Muscle layer of colon (tissue), 2 donors: ENCODE measurements around the gene SELE.

Source experiments
- H3K27ac ChIP-seq: one replicate; pipeline ENCODE4 v1.7.0; 2013; ENCODE audit warnings: low read depth, mild to moderate bottlenecking, low read length, moderate library complexity
- H3K27me3 ChIP-seq, 2 donors: one replicate each; pipeline ENCODE4 v1.7.0; 2013; ENCODE audit warnings: low read length in 2 of 2, mild to moderate bottlenecking in 2 of 2; ENCODE audit not compliant: insufficient read depth in 2 of 2, control insufficient read depth in 1 of 2
- H3K36me3 ChIP-seq: one replicate; pipeline ENCODE4 v1.7.0; 2013; ENCODE audit warnings: mild to moderate bottlenecking, low read length; ENCODE audit not compliant: insufficient read depth
- H3K4me1 ChIP-seq: one replicate; pipeline ENCODE4 v1.7.0; 2013; ENCODE audit warnings: mild to moderate bottlenecking, low read length; ENCODE audit not compliant: insufficient read depth
- H3K4me3 ChIP-seq, 2 donors: one replicate each; pipeline ENCODE4 v1.7.0; 2013; ENCODE audit warnings: low read length in 2 of 2, low read depth in 1 of 2, mild to moderate bottlenecking in 1 of 2, moderate library complexity in 1 of 2
- H3K9ac ChIP-seq: one replicate; pipeline ENCODE4 v1.7.0; 2013; ENCODE audit warnings: low read length
- H3K9me3 ChIP-seq: one replicate; pipeline ENCODE4 v1.7.0; 2013; ENCODE audit warnings: mild to moderate bottlenecking, low read length
- donor health status: abdominal sarcoma.
- donor health status: Adenocarcinoma of cecum.

Gene SELE

DNA sequence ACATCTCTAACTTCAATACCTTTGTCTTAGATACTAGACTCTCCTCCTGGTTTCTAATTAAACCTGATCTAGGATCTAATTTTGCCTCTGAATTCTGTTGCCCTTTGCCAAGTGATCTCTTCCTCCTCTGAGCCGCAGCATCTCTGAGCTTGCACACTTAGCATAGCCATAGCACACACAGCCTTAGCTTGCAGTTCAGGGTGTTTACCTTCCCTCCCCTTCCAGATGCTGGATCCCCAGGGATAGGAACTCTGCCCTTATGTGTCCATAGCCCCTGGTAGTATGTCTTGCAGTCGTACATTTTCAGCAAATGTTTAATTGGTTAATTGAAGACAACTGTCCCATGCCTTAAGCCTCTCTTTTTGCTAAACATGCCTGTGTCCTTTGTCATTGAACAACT lies 52.7 kb downstream of the SELE start:
- Histone ChIP-seq H3K27me3 (no peaks in the 10 kb centered on the region), H3K4me1 (no peaks in the 10 kb centered on the region), H3K36me3 (no peaks in the 10 kb centered on the region), H3K9ac (no peak overlapping the region), H3K4me3 (no peak overlapping the region), H3K27ac (no peak overlapping the region), H3K9me3 (no peaks in the 10 kb centered on the region)

DNA sequence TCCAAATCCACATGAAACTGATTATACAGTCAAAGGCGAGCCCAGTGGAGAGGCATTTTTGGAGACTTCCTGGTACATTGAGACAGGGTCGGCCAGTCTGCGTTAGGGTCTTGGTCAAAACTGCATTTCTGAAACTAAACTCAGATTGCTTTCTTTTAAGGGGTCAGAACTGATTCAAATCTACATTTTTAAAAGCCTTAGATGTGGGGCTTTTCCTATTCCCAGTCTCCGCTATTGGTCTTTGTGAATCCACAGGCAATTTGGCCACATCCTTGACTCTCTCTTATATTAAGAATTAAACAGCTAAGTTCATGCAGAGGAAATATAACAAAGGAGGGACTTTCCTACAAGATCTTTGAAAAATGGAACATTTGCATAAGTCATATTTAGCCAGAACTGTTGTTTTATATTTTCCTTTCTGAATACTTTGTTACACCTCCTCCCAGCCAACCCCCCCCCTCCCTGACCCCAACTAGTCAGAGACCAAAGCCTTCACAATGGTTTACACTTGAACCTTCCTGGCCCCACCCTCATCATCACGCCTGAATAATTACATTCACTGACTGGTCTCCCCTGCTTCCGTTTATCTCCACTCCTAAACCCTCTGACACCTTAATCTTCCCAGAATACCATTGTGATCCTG lies 53.4 kb downstream of the SELE start:
- H3K9ac ChIP-seq: no peak overlapping the region
- H3K9me3 ChIP-seq: no peaks in the 10 kb centered on the region
- no peaks in the 10 kb centered on the region for H3K4me1 ChIP-seq
- no peaks in the 10 kb centered on the region for H3K36me3 ChIP-seq
- no peak overlapping the region for H3K27ac ChIP-seq
- no peaks in the 10 kb centered on the region for H3K27me3 ChIP-seq
- no peak overlapping the region for H3K4me3 ChIP-seq

DNA sequence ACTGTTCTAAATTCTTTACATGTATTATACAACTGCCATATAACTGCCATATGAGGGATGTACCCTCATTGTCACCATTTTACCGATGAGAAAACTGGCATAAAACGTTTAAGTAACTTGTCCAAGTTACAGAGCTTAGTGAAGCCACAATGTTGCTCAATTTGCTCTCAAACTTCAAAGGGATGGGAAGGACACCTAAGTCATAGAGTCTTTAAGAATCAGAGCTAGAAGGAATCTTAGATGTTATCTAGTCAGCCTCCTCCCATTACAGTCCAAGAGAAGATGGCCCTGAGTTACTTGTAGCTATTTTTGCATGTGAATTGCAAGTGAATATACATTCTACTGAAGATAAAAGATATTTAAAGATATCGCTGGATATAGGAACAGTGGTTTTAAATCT lies 54.2 kb downstream of the SELE start:
- Histone ChIP-seq H3K9me3 (no peaks in the 10 kb centered on the region), H3K27me3 (no peaks in the 10 kb centered on the region), H3K36me3 (no peaks in the 10 kb centered on the region), H3K4me3 (no peak overlapping the region), H3K4me1 (no peaks in the 10 kb centered on the region), H3K27ac (no peak overlapping the region), H3K9ac (no peak overlapping the region)

GRCh38 chr1:169676001-169676400 lies 57.9 kb downstream of the SELE start:
- Histone ChIP-seq H3K4me1 (no peaks in the 10 kb centered on the region), H3K9me3 (no peaks in the 10 kb centered on the region), H3K4me3 (no peak overlapping the region), H3K36me3 (no peaks in the 10 kb centered on the region), H3K27me3 (no peaks in the 10 kb centered on the region), H3K9ac (no peak overlapping the region), H3K27ac (no peak overlapping the region)
